HG03097 (cell line): ENCODE measurements around the gene PHETA1.

ENCODE experiments used
- ATAC-seq: cut with Tn5 transposase; IDR thresholded peaks from one replicate; pipeline ENCODE4 v1.9.1; 2021; ENCODE audit not compliant: unreplicated experiment, low FRiP score

PHETA1 gene, protein sequence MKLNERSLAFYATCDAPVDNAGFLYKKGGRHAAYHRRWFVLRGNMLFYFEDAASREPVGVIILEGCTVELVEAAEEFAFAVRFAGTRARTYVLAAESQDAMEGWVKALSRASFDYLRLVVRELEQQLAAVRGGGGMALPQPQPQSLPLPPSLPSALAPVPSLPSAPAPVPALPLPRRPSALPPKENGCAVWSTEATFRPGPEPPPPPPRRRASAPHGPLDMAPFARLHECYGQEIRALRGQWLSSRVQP

DNA sequence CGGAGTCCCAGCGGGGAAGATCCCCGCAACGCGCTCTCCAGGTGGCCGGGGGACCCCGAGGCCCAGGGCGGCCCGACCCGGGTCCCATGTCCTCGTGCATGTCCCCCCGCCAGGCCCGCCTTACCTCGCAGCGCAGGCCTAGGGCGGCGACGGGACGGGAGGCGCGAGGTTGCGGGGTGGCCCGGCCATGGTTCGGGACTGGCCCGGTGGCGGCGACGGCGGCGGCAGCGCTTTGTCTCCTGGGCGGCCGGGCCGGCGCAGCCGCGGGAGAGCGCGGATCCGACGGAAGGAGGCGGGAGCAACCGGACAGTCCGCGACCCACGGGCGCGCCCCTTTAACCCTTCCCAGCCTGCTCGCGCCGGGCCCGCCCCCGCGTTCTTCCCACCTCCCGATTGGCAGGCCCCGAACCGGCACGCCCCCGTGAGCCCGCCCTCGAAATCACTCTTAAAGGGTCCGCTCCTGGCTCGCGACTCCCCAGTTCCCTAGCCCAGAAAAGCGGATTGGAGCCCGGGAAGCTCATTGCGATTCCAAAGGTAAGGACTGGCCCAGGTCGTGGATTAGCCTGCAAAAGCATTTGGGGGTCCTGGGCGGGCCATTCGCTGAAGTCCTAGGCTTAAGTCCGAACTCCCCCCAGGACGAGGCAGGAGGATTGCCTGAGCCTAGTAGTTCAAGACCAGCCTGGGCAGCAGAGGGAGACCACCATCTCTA is at the start of gene PHETA1:
Gene PHETA1 (minus strand): TSS at position 308 of the 708 bp plus-strand sequence. CDS start 5,668 bp downstream, outside the sequence.
- ATAC-seq: peak; percentile 90

DNA sequence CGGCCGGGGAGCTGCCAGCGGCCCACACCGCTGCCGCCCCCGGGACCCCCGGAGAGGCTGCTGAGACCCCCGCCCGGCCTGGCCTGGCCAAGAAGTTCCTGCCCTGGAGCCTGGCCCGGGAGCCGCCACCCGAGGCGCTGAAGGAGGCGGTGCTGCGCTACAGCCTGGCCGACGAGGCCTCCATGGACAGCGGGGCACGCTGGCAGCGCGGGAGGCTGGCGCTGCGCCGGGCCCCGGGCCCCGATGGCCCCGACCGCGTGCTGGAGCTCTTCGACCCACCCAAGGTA is 49.6 kb upstream of the PHETA1 start:
- ATAC-seq: no peak

DNA sequence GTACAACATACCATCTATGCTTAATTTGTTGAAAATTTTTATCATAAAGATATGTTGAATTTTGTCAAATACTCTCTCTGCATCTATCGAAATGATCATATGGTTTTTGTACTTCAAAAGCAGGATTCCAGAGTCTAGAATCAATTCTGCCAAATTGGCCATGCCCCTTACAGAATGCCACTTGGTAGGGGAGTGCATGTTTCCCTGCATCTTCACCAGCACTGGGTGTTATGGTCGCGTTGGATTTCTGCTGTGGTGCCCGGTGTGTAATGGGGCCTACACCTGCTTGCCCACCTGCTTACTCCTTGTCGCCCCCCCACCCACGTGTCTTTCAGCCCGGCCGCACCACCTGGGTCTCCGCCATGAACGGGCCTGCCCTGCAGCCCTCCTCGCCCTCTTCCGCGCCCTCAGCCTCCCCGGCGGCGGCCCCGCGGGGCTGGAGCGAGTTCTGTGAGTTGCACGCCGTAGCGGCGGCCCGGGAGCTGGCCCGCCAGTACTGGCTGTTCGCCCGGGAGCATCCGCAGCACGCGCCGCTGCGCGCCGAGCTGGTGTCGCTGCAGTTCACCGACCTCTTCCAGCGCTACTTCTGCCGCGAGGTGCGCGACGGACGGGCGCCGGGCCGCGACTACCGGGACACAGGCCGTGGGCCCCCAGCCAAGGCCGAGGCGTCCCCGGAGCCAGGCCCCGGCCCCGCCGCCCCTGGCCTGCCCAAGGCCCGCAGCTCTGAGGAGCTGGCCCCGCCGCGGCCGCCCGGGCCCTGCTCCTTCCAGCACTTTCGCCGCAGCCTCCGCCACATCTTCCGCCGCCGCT is 49.1 kb upstream of the PHETA1 start:
- ATAC-seq: no peak

DNA sequence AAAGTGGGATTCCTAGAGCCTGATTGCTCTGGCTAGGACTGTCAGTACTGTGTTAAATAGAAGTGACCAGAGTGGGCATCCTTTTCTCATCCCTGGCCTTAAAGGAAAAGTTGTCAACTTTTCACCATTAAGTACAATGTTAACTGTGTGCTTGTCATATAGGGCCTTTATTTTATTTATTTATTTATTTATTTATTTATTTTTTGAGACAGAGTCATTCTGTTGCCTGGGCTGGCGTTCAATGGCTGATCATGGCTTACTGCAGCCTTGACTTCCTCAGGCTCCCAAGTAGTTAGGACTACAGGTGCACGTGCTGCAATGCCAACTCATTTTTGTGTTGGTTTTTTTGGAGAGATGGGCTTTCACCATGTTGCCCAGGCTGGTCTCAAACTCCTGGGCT is 48.4 kb upstream of the PHETA1 start:
- ATAC-seq: no peak

DNA sequence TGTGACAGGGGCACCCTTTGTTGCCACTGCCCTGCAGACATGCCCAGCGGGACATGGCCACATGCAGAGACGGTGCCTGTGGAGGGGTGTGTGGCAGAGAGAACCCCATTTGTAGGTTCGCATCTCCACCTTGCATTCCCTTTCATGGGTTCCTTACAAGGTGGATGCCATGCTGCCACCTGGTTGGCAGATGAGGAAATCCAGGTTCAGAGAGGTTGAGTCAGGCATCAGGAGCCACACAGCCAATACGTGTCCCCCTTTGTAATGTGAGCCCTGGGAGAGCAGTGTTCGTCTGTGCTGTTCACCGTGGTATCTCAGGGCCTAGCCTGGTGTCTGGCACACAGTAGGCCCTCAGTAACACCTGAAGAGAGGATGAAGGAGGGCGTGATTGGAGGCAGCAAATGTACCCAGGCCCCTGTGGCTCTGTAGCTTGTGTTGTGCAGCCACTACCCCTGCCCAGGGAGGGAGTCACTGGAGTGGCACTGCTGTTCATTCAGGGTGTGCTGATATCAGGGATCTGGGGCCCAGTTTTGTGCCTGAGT is 45.9 kb upstream of the PHETA1 start:
- ATAC-seq: no peak

DNA sequence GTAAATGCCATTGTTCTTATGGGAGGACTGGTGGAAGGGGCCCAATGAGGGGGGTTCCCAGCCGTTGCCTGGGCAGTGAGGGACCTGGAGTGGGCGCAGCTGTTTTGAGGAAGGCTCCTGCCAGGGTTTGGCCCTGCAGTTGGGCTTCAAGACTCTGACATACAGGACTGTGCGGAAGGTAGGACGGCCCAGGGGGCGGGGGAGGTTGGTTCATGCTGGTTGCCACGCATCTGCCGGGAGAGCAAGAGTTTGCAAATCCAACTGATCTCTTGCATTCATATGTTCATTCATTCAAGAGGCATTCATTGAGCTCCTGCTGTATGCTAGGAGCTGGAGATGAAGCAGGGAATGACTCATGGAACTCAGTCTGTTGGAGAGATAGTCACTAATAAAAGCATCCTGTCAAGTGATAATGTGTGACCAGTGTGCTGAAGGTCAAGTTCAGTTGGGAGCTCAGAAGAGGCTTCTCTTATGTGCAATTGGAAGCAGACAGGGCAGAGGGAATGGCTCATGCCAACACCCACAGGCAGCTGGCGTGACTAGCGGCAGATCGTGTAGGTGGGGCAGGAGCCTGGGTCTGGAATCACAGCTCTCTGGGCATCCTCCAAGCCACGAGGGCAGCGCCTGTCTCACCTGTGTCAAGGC is 44.7 kb upstream of the PHETA1 start:
- no peak for ATAC-seq

DNA sequence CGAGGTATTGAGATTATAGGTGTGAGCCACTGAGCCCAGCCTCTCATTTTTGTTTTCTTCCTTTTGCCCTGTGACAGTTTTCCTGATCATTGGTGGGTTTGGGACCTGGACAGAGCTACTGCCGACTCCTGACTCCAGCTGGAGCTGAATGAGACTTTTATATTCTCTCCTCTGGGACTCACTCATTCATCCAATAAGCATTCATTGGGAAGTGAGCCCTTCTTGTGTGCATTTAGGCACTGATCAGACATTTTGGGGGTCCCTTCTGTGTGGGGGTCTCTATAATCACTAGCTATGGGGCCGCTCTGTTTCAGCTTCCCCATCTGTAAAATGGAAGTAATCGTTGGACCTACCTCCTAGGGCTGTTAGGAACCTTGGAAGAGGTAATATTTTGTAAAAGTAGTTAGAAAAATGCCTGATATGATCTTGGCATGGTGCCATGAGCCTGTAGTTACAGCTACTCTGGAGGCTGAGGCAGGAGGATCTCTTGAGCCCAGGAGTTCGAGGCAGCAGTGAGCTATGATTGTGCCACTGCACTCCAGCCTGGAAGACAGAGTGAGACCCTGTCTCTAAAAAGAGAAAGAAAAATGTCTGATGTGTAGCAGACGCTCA is 44.0 kb upstream of the PHETA1 start:
- ATAC-seq: no peak

DNA sequence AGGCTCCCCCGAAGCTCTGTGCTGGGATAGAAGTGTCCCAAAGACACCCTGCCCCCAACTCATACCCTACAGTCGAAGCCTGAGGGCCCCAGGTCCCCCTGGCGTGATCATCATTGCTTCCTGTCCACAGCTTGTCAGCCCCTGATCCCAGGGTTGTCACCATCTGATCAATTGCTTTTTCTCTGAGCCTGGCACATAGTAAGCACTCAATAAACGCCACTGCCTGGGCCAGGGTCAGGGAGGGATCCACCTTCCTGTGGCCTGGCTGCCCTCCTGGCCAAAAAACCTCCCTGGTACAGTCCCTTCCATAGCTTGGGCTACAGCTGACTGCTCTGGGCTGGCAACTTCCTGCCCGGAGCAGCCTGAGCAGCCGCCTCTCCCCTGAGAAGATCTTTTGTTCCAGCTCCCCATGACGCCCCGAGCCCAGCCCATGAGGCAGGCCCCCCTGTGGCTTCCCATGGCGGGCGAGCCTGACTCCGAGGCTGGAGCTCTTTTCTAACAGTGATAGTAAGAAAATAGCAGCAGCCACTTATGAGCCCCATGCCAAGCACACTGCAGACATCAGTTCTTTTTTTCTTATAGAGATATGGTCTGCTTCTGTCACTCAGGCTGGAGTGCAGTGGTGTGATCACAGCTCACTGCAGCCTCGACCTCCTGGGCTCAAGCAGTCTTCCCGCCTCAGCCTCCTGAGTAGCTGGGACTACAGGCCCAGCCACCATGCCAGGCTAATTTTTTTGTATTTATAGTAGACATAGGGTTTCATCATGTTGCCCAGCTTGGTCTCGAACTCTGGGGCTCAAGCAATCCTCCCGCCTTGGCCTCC is 43.3 kb upstream of the PHETA1 start:
- no peak for ATAC-seq

DNA sequence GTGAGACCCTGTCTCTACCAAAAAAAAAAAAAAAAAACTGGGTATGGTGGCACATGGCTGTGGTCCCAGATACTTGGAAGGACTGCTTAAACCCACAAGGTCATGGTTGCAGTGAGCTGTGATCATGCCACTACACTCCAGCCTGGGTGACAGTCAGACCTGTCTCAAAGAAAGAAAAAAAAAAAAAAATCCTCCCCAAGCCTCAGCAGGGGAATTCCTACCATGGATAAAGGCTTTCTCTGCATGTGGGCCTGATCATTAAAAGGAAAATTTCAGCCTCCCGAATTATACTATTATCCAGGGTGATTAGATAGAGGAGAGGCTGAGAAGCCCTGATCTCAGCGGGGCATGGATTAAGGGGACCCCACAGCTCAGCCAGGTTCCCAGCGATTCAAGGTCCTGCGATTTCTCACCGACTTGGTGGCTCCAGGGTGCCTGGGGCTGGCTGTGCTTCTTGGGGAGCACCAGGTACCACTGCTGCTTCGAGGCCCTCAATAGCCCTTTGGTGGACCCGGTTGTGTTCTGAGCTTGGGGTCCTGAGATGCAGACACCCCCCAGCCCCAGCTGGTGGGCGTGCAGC is 42.4 kb upstream of the PHETA1 start:
- no peak for ATAC-seq

DNA sequence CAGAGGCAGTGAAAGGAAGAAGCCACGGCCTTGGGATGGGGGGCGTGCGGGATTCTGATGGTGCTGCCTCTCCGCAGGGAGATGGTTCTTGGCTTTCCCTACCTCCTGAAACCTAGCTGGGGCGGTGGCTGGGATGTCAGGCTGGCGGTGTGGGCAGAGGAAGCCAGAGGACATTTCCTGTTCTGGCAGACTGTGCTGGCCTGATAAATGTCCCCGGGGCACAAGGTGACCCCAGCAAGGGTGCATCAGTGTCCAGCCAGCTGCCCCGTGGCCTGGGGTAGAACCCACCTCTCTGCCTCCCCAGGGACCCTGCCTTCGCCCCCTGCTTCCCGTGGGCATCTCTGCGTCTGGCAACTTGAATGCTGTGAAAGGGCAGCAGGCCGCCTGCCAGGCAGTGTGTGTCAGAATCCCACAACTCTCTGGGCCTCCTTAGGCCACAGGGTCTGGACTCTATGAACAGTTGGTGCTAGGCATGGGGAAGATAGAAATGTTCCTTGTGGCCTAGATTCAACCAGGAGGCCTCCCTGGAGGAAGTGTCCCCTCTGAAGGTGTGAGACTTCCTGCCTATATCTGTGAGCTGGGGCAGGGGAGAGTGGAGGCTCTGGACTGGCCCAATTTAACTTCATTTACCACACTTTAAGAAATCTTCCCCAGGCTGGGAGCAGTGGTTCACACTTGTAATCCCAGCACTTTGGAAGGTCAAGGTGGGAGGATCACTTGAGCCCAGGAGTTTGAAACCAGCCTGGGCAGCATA is 41.7 kb upstream of the PHETA1 start:
- ATAC-seq: no peak

DNA sequence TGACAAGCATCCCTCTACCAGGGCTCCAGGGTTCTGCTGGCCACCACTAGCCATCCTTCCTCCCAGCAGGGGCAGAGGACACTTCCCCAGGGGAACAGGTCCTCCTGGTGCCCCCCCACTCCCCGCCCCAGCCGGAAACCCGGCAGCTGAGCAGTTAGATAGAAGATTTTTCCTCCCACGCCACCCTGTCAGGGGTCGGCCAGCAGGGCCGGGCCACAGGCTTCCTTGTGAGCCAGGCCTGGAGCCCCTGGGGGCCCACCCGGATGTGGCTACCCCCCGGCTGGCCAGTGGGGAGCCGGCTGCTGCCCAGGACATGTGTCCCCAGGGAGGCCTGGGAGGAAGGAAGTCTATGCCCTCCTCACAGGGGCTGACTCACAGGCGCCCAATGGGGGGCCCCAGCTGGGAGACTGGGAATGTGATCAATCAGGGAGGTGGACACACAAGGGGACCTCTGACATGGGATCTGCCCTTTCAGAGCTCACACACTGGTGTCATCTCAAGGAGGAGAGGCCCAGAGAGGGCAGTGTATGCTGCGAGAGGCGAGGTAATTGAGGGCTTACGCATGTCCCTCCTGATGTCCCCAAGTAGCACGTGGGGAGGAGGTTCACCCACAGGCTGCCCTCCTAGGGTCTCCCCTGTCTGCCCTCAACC is 41.0 kb upstream of the PHETA1 start:
- no peak for ATAC-seq

DNA sequence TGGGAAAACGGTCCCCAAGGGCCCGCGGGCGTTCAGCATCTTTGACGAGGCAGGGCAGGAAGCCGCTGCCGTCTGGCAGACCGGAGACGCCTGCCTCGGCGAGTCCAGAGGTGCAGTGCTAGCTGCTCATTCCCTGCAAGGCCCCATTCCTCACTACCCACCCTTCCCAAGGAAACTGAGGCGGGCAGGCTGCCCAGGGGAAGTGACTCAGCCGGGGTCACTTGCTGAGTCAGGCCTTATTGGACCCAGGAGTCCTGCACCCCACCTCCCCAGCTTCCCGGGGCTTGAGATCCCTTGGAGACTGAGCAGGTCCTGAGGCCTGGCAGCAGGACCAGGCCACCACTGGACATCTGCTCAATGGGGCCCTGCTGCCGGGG is 40.5 kb upstream of the PHETA1 start:
- ATAC-seq: no peak

DNA sequence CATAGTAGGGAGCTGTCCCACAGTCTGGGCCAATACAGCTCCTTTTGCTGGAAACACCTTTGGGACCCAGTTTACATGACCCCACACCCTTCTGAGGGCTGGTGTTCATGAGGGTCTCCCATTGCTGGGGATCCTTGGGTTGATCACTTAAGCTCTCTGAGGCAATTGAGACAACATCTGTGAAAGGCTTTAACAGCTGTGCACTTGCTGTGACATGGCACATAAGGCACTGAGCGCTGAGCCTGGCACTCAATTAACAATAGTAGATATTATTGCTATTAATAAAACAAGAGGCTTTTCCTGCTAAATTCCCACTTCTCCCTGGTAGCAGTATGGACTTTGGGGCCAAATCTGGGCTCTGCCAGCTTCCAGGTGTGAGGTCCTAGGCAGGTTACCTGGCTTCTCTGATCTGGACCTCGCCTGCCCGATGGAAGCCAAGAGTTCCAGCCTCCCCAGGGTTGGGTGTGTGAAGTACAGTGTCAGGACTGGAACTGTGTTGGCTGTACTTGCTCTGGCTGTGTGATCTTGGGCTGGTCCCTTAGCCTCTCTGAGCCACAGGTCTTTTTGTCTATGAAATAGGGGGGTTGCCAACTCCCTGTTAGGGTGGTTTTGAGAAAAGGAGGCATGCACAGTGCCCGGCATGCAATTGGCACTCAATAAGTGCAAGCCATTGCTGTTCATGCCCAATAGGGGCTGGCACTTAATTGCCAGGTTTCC is 39.9 kb upstream of the PHETA1 start:
- no peak for ATAC-seq

DNA sequence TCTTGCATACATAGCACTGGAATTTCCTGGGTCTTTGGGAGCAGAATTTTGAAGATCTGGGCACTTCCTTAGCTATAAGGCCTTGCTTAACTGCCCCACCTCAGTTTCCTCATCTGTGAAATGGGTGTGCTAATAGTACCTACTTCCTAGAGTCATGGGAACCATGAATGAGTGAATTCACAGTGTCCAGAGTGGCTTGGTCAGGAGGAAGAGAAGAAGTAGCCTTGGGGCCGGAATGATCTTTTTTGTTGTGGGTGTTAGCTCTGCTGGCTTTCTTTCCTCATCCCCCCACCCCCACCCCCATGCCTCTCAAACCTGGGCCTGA is 39.2 kb upstream of the PHETA1 start:
- no peak for ATAC-seq

DNA sequence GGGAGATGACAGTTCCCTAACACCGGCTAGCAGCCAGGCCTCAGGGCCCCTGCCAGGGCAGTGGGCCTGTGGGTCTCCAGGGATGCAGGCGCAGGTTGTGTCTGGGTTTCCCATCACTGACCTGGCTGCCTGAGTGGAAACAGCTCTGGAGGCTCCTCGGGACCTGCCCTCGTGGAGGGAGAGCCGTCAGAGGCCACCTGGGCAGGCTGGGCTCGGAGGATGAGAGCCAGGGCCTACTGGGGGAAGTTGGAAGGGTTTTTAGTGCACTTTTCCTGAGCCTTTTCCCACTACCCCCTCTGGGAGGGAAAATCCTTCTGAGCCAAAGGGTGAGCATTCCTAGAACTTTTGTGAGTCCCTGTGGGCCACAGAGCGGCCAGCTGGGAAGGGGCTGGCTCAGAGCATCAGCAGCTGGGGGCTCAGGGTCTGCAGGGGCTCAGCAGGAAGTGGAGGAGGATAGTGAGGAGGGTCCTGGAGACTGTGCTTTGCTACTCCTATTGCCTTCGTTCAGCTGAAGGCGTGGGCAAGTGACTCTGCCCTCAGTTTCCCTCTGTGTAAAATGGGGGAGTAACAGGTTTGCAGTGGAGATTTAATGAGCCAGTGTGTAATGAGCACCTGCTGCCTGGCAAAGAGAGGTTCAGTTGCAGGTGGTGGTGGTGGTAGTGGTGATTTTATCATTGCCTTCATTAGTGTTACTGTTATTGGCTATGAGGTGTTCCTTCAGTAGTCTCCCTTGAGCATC is 38.7 kb upstream of the PHETA1 start:
- ATAC-seq: no peak

DNA sequence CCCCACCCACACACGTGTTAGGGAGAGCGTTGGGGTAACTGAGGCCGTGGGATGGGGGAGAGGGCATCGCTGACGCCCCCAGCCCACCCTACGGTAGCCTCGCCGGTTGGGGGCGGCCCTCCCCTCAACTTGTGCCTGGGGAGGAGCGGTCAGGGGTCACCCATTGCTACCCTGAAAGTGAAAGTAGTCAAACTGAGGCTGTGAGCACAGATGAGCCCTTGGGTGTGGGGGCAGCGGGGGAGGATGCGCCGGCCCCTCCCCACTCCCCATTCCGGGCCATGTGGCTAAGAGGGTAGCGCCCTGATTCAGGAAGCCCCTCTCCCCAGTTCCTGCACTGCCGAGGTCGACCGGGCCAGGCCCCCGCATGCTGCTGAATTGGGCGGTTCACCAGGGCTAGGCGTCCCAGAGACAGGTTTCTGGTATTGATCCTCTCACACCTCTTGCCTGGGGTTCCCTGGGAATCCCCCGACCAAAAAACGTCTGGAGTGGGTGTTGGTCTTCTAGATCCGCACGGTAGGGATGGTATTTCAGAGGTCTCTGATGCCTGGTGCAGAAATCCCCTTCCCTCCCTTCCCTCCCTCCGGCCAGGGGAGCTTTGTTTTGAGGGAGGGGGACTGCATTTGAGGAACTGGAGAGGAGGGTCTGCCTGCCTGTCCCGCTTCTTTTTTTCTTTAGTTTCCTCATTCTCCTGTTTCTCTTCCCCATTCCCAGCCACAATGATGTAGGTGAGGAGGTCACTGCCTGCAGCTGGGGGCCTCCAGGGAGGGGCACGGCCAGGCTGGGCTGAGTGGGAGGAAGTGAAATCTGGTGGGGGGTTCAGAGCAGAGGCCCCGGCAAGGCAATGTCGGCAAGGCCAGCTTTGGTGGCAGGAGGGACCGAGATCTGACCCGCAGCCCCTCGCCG is 37.8 kb upstream of the PHETA1 start:
- no peak for ATAC-seq
